ENCODE data around the gene KIF23. TPM values are rescaled to one million over a fixed set of nuclear protein-coding genes. Genes with fewer than 3 reads are reported as not detected.

The KIF23 gene
- total and polyA plus RNA-seq, 2 of the 4 experiments (the other 2 are of a cell fraction), result 37.7 to 56.1 TPM

DNA sequence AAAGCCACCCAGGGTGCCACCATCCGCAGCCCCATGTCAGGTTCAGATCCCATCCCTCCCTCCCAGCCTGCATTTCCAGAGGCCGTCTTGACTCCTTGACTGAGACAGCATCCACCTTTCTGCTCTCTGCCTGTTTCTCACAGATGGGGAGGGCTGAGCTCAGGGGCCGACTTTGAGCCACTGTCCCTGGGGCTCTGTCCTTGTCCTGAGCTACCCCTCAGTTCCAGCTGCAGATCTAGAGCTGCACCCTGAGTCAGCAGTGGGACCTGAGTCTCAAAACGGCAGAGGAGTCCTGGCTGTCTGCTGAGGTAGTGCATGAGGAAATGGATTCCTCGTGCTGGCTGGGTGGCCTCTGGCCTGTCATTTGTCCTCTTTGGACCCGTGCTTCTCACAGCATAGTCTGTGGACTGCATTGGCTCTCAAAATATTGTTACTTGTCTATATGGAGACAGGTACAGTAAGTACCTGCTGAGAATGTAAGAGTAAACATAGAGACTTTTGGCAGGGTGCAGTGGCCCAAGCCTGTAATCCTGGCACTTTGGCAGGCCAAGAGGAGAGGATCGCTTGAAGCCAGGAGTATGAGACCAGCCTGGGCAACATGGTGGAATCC is 60.8 kb downstream of the KIF23 start:
- H3K36me3 ChIP-seq (ENCODE audit: control insufficient read depth, insufficient read depth, low read length), result no peaks in the 10 kb centered on the region
- no peak overlapping the region; the same call in 1 of the 2 replicates for H2AK5ac ChIP-seq (ENCODE audit: low read depth, low read length)
- CTCF ChIA-PET, result interaction anchor here (0.6 to 1.0 kb wide), 2 partner anchors 991 to 1177 kb away, joined by 3 read pairs; no protein-coding TSS in a partner anchor
- POLR2A ChIA-PET (ENCODE audit: unreplicated experiment), result no interaction called here
- H2BK5ac ChIP-seq (ENCODE audit: low read depth, low read length, poor library complexity, severe bottlenecking), result no peak overlapping the region
- dilution Hi-C loops (cut with HindIII; ENCODE audit: low sequenced_read_pairs, unreplicated experiment), result no loop called here
- peaks cover 4% of the 10 kb centered on the region for H3K9me3 ChIP-seq (ENCODE audit: control insufficient read depth, insufficient read depth, low read length)
- H3K4ac ChIP-seq (ENCODE audit: low read depth, low read length), result no peak overlapping the region; the same call in 1 of the 2 replicates
- TF ChIP-seq MXI1 (IDR thresholded peaks at IDR 0.05; ENCODE audit: borderline replicate concordance, low read depth, low read length) (no peak), MAFK (IDR thresholded peaks at IDR 0.05; ENCODE audit: low read depth, low read length) (peak; percentile 1; the same call in 1 of the 2 replicates), RAD21 (IDR thresholded peaks at IDR 0.05; ENCODE audit: low read length) (no peak)
- TF ChIP-seq, protein P1, sequence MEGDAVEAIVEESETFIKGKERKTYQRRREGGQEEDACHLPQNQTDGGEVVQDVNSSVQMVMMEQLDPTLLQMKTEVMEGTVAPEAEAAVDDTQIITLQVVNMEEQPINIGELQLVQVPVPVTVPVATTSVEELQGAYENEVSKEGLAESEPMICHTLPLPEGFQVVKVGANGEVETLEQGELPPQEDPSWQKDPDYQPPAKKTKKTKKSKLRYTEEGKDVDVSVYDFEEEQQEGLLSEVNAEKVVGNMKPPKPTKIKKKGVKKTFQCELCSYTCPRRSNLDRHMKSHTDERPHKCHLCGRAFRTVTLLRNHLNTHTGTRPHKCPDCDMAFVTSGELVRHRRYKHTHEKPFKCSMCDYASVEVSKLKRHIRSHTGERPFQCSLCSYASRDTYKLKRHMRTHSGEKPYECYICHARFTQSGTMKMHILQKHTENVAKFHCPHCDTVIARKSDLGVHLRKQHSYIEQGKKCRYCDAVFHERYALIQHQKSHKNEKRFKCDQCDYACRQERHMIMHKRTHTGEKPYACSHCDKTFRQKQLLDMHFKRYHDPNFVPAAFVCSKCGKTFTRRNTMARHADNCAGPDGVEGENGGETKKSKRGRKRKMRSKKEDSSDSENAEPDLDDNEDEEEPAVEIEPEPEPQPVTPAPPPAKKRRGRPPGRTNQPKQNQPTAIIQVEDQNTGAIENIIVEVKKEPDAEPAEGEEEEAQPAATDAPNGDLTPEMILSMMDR (conservative IDR thresholded peaks at IDR 0.05; ENCODE audit: low read depth, low read length), result 0 out of 2 replicates have a peak, but pooled peaks have one; percentile 8
- TF ChIP-seq, protein P2, sequence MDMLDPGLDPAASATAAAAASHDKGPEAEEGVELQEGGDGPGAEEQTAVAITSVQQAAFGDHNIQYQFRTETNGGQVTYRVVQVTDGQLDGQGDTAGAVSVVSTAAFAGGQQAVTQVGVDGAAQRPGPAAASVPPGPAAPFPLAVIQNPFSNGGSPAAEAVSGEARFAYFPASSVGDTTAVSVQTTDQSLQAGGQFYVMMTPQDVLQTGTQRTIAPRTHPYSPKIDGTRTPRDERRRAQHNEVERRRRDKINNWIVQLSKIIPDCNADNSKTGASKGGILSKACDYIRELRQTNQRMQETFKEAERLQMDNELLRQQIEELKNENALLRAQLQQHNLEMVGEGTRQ (IDR thresholded peaks at IDR 0.05; ENCODE audit: low read depth, low read length), result no peak
- in situ Hi-C loops (cut with MboI; ENCODE audit: low sequenced_read_pairs), result loop anchor here (10.0 kb wide), 1 partner anchor 1010 kb away; no protein-coding TSS in a partner anchor
- DNase-seq (peak; percentile 23), ATAC-seq (ENCODE audit: low read depth) (no peak)
- intact Hi-C loops (cut with micrococcal nuclease), result loop anchor here (5.0 to 10.0 kb wide), 4 partner anchors 500 to 1400 kb away; no protein-coding TSS in a partner anchor
- H3K23ac ChIP-seq (ENCODE audit: low read depth, low read length), result 0 out of 2 replicates have a peak overlapping the region, but pooled peaks have one; percentile 17
- no peak overlapping the region for H3K27ac ChIP-seq (ENCODE audit: insufficient read depth, low read length)
- no peak overlapping the region for H3K4me3 ChIP-seq (ENCODE audit: insufficient read depth, low read depth, low read length)
- peaks cover 9% of the 10 kb centered on the region for H3K4me1 ChIP-seq (ENCODE audit: control insufficient read depth, insufficient read depth, low read length)
- 0 out of 4 replicates have a peak overlapping the region, but pooled peaks of 1 of the 2 experiments have one; percentile 23 for H4K8ac ChIP-seq (ENCODE audit: low read depth in 2 of 2, low read length in 2 of 2)
- no peak overlapping the region for H3K14ac ChIP-seq (replicated peaks; ENCODE audit: low read depth, low read length)
- H2AFZ ChIP-seq (replicated peaks; ENCODE audit: low read length, poor library complexity), result peak overlapping the region; percentile 58
- H3K4me2 ChIP-seq (ENCODE audit: low read depth, low read length), result no peak overlapping the region
- peaks cover 4% of the 10 kb centered on the region; the same call in 1 of the 2 replicates for H3K9me1 ChIP-seq (ENCODE audit: insufficient read depth, low read length)
- no peak overlapping the region for H3K9ac ChIP-seq (ENCODE audit: low read depth, low read length)
- no TSS peak for BruUV-seq (replicated peaks)
- no peak overlapping the region for H2AK9ac ChIP-seq (replicated peaks; ENCODE audit: low read depth, low read length, poor library complexity)
- no peak overlapping the region for H3K18ac ChIP-seq (ENCODE audit: low read depth, low read length)
- peak overlapping the region; percentile 37; the same call in 1 of the 2 replicates for H2BK120ac ChIP-seq (ENCODE audit: low read depth, low read length)
- no peak overlapping the region for H4K5ac ChIP-seq (ENCODE audit: low read depth, low read length)
- peak overlapping the region; percentile 4; the same call in 1 of the 2 replicates for H4K91ac ChIP-seq (ENCODE audit: insufficient read depth, low read depth, low read length)
- peaks cover 11% of the 10 kb centered on the region for H3K27me3 ChIP-seq (ENCODE audit: control insufficient read depth, insufficient read depth, low read length)
- H2BK20ac ChIP-seq (ENCODE audit: low read depth, low read length), result peak overlapping the region; percentile 18; the same call in 1 of the 2 replicates
- no peaks in the 10 kb centered on the region for H3K79me1 ChIP-seq (ENCODE audit: low read depth in 1 of 2, low read length in 2 of 2)
- no peak overlapping the region; the same call in 2 of the 3 replicates for H2BK15ac ChIP-seq (ENCODE audit: low read depth, low read length)
- WGBS, 2 experiments (ENCODE audit: extremely low coverage in 2 of 2, insufficient read length in 1 of 2), result 40% methylated on average over 2 of the region's 7 CpGs; no CpG with 5 or more reads in 1 of the 2 experiments
- no peaks in the 10 kb centered on the region for H4K20me1 ChIP-seq (ENCODE audit: insufficient read depth, low read length)
- no peak overlapping the region for H3K56ac ChIP-seq (ENCODE audit: extremely low read depth, insufficient read depth, low read length)

Data from IMR-90 (cell line).